ENCODE measurements around the gene ZFP92.

DNA sequence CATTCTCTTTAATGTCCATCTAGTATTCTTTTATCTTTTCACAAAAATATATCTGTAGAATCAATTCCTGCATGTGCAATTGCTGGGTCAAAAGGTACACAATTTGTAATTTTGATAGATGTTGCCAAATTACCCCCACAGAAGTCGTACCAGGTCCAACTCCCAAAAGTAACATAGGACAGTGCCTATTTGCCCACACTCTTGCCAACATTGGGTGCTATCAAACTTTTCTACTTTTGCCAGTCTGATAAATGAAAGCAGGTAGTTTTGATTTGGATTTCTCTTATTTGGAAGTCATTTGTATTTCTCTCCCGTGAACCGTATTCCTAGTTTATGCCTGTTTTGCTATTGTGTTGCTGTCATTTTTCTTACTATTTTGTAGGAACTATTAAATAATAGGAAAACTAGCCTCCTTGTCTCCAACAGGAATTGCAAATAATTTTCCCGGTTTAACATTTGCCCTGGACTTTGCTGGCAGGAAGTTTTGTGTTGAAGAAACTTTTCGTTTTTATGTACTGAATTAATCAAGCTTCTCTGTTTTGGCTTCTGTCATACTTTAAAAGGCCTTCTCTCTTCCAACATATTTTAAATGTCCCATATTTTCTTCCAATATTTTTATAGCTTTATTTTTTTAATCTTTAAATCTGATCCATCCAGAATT lies 44.3 kb upstream of the ZFP92 start:
- TF ChIP-seq POLR2AphosphoS5 (IDR thresholded peaks at IDR 0.05; ENCODE audit: low read depth, low read length) (no peak), POLR2A (IDR thresholded peaks at IDR 0.05; ENCODE audit: low read depth, low read length) (no peak), TAF1 (IDR thresholded peaks at IDR 0.05; ENCODE audit: borderline replicate concordance, low read depth, low read length) (no peak)
